Stimulated activated CD8-positive, alpha-beta memory T cell treated with anti-CD3 and anti-CD28 coated beads, Interleukin-2, amount 100 ng/mL, for 1 hour (primary cell): ENCODE measurements around the gene FDX1.

Experiments used
- DNase-seq, 2 donors: peaks; one replicate each; pipeline ENCODE4 v3.0.0-alpha.2; 2020; ENCODE audit warnings: low read depth in 2 of 2

Gene FDX1

DNA sequence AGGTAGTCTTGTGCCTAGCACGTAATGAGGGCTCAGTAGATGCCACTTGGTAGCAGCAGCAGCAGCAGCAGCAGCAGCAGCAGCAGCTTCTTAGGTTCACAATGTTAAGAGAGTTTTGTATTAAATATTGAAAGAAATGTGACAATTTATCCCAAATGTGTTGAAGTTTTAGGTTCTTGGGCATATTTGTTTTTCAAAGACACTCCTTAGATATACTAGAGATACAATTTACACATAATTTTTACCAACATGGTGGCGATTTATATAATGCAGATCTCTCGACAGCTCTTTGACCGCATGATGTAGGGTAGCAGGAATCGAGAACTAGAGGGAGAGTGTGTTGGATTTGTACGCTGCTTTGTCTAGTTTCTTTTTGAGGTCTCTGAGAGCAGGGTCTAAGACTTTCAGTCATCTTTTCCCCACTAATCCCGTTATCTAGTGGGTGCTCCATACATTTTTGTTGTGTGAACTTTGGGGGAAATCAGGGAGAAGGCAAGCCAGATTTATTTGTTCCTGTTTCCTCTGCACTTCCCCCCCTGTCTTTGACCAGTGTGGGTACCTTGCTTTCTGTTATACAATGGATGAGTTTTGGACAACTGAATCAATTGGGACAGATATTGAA, 1.4 kb downstream of the FDX1 start:
- DNase-seq = no peak

GRCh38 chr11:110431674-110432073, 1.9 kb downstream of the FDX1 start:
- no peak for DNase-seq

GRCh38 chr11:110432713-110433392, 3.1 kb downstream of the FDX1 start:
- no peak for DNase-seq

GRCh38 chr11:110433393-110434333, 3.9 kb downstream of the FDX1 start:
- no peak for DNase-seq

GRCh38 chr11:110434952-110435779, 5.4 kb downstream of the FDX1 start:
- DNase-seq = no peak

GRCh38 chr11:110435780-110436717, 6.3 kb downstream of the FDX1 start:
- DNase-seq = no peak

GRCh38 chr11:110438017-110438416, 8.3 kb downstream of the FDX1 start:
- no peak for DNase-seq

DNA sequence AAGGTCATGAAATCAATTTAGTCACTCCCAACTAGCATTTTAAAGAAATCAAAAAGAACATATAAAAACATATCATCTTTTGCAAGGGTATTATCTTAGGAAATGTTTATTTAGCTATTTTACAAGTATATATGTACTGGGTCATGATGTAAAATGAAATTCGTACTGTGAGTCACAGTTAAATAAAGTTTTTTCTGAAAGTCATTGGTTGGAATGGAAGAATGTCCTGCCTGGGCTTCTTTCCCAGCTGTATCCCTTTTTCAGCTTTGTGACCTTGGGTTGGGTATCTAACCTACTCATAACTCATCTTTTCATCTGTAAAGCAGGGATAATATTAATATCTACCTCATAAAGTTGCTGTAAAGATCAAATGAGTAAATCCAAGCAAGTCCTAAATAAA, 15.7 kb downstream of the FDX1 start:
- DNase-seq = no peak

DNA sequence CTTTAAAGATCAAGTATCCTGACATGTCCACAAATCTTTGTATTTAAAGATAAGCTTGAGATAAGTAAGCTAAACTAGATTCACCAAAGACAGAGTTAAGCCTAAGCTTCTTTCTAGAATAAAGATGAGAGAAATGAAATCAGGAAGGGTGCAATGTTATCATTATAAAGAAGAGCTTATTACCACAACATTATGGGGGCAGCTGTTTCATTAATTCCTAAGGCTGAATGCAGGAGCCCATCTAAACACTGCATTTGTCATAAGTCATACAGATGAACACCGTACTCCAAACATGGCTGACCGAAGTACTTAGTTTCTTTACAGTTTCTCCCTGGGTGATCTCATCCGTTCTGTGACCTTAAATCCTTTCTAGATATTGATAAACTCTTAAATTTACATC, 16.3 kb downstream of the FDX1 start:
- DNase-seq = no peak

- no peak for DNase-seq
Observed at GRCh38 chr11:110446594-110446993, 16.8 kb downstream of the FDX1 start.

- DNase-seq = no peak
Observed at GRCh38 chr11:110447343-110447742, 17.6 kb downstream of the FDX1 start.

DNA sequence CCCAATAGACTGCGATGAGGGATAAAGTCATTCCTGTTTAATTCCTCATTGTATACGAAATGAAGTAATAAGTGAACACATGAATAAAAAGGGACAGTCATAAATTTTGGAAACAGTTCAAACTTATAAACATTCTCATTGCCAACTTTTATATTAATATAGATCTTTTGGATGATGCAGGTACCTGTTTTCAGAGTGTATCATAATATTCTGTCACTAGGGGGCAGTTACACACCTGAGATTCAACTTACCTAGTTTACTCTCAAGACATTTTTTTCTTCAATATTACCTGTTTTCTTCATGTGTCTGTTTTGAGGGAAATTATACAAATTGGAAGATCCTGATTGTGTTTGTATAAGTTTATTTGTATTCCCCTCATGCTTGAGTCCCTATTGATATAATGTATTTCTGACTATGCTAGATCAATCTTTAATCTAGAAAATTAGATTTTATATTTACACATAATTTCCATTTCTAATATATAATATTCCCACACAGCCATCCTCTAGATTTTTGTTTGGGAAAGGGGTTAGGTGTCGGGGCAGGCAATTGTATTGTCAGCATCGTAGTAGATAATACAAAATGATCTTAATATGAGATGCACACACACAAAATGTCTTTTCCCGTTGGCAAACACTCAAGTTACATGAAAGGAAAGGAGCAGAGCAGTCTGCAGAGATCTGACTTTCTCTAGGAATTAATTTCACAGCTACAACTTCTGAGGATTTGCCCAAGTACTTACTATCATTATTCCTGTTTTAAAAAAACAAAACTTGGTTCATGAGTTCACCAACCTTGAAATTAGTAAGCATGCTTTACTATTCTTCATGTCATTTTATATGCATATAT, 18.4 kb downstream of the FDX1 start:
- DNase-seq = no peak

DNA sequence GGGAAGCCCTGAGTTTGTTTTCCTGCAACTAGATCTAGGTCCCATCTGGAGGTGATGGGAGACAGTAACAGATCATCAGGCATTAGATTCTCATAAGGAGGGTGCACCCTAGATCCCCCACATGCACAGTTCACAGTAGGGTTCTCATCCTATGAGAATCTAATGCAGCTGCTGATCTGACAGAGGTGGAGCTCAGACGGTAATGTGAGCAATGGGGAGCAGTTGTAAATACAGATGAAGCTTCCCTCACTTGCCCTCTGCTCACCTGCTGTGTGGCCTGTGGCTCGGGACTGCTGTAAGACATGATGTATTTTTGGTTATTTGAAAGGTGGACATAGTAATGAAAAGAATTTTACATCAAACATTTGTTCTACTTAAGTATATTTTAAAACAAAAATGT, 20.5 kb downstream of the FDX1 start:
- no peak for DNase-seq

- DNase-seq = no peak
Observed at GRCh38 chr11:110452720-110453119, 23.0 kb downstream of the FDX1 start.

GRCh38 chr11:110453684-110454354, 24.1 kb downstream of the FDX1 start:
- no peak for DNase-seq

DNA sequence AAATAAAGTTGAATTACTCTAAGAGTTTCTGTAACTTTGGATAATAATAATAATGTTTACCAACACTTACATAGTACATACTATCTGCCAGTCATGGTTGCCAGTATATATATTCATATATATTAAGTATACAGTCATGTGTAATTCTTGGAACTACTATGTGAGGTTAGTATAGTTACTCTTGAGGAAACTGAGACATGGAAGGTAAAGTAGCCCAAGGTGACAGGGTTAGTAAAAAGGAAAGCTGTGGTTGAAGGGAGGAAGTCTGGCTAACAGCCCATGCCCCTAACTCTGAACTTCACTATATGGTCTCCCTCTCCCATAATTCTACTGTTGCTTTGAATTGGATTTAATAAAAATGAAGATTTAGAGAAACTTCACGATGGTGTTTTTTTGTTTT, 24.9 kb downstream of the FDX1 start:
- DNase-seq = no peak

DNA sequence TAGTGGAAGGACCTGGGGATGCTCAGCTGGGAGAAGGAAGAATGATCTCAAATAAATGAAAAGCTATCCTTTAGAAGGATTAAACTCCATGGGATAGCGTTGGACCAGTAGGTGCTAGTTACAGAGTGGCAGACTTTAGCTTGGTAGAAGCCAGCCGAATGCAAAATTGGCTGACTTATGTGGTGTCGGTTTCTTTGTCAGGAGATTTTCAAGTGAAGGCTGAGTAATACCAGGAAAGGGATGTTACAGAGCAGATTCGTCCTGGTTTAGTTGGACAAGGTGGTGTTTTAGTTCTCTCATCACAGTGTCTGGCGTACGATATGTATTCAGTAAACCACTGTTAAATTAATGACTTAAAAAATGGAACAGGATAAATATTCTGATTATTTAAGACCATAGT, 26.0 kb downstream of the FDX1 start:
- DNase-seq = no peak

DNA sequence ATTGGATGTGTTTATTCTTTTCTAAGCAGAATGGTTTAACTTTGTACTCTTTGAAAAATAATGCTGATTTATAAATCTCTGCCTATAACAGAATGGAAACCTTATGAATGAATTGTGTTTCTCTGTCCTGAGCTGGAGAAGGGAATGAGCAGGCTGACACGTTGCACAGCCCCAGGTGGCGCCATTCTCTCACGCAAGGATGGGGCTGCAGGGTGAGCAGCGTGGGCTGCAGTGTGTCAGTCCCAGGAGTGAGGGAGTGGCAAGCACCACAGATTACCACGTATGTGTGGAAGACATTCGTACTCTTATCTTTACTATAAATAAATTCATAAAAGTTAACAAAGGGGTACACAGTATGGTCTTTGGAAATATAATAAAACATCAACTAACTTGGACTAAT, 33.4 kb downstream of the FDX1 start:
- DNase-seq = no peak

DNA sequence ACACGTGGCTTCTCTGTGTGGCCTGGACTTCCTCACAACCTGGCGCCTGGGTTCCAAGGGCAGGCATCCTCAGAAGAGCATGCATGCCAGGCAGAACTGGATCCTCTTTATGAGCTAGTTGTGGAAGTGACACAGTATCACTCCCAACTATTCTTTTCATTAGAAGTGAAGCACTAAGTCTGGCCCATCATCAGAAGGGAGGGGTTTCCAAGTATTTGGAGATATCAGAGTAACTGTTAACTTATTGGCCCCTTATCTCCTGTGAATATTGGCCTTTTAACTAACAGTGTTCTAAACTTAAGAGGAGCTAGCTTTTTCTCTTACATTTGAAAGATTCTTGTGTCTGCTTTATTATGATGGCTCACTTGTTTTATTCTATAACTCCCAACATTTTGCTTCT, 35.5 kb downstream of the FDX1 start:
- DNase-seq = no peak
